Fibroblast of upper back skin (primary cell): ENCODE results near the gene ADGRF1.
"Not testable (repeated sequence)": the region's sequence is repeated elsewhere in the genome, so short reads cannot be mapped to it uniquely, and the experiment has no call there.

ENCODE experiments used
- DNase-seq: peaks from one replicate; pipeline ENCODE4 v3.0.0-alpha.2; 2013

Gene ADGRF1

DNA sequence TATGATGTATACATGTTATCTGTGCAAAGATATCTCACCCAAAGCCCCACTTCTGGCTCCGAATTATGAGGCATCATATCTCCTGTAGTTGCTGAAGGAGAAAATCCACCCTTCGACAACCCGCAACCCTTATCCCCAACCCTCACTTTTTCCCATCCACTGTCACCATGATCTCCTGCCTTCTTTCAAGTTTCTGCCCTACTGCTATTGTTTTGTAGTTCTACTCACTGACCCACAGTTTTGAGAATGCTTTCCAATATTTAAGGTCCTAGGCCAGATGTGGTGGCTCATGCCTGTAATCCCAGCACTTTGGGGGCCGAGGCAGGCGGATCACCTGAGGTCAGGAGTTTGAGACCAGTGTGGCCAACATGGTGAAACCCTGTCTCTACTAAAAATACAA lies 22.2 kb downstream of the ADGRF1 start:
- no peak for DNase-seq

GRCh38 chr6:47016909-47017308 lies 25.2 kb downstream of the ADGRF1 start:
- no peak for DNase-seq

DNA sequence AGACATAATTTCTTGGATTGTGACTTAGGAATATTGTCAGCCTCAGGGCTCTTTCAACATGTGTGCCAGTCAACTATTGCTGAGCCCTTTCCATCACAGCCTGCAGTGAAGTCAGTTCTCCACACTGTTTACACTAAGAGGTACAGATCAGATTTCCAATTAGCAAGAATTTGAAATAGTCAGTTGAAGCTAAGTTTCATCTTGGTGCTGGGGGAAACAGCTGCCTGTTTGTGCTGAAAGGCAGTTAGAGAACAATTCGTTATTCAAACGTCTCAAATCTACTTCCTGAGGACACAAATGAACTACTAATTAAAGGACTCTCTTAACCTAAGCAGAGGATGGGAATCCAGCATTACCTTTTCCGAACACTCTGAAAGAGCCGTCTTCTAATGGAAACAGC lies 25.9 kb downstream of the ADGRF1 start:
- no peak for DNase-seq

DNA sequence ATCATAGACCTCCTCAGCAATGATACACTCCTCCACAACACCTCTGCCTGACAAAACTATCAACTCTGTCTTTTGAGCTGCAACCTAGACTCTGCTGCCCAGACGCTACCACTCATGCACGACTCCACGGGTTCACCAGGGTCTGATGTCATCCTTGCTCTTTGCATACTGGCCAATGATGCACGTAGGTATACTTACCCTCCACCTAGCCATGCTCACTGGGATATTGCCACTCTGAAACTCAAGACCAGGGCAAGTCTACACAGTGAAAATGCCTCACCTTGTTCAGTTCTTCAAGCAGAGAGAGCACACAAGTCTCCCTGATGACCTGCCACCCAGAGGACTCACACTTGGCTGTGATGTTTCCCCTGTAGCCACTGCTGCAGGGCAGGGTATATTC lies 27.7 kb downstream of the ADGRF1 start:
- DNase-seq = no peak

- no peak for DNase-seq
Measured at GRCh38 chr6:47009583-47009982, 32.5 kb downstream of the ADGRF1 start.

DNA sequence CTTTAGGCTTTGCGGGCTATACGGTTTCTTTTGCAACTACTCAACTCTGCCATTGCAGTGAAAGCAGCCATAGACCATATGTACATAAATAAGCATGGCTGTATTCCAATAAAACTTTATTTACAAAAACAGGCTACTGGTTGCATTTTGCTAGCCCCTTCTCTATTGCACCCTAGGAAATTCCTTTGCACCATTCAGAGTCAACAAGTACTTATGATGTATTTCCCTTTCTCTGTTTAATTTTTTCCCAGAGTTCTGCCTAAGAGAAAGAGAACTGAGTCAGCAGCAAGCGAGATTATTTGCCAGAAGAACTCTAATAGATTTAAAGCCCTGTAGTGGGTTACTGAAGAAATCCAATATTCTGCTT lies 33.8 kb downstream of the ADGRF1 start:
- DNase-seq = no peak

DNA sequence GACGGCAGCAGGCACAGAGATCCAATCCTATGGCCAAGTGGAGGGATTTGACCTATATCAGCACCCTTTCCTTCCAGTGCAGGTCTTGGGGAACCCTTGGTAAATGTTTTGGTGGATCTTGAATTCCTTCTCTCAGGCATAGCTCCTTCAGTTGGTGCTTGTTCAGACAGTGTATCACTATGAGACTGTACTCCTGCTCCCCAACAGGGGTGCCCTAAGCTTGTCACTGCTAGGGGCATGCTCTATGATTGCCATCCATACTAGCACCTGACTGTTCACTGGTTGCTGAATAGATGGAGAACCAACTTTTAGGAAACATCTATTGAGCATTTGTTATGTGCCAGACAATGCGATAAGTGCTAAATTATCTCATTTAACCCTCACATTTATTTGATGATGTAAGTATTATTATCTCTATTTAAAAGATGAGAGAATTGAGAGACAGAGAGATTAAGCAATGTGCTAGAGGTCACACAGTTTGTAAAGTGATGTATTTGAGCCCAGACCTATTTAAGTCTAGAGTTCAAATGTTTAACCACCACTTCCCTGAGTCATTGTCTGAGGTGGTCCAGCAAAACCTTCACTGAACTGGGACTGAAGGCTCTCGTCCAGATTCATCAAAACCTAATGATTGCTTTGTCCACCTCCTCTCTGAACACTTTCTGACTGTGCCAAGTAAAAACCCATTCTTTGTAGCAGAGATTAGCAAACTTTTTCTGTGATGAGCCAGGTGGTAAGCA lies 34.3 kb downstream of the ADGRF1 start:
- no peak for DNase-seq

DNA sequence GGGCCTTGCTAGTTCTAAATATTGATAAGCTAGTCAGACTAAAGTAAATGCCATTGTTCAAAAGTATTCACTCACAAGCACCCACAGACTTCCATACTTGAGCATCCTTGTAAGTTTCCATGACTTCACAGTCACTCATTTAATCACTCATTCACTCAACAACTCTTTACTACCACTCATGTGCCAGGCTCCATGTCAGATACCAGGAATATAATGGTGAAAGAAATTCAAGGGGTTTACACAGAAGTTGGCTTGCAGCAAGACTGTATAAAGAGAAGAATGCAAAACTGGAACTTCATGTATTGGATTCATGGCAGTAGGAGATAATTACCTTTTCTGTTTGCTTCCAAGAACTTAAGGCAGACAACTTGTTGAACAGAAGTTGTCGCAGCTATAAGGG lies 36.6 kb downstream of the ADGRF1 start:
- no peak for DNase-seq

- no peak for DNase-seq
Measured at GRCh38 chr6:47004463-47004862, 37.7 kb downstream of the ADGRF1 start.

DNA sequence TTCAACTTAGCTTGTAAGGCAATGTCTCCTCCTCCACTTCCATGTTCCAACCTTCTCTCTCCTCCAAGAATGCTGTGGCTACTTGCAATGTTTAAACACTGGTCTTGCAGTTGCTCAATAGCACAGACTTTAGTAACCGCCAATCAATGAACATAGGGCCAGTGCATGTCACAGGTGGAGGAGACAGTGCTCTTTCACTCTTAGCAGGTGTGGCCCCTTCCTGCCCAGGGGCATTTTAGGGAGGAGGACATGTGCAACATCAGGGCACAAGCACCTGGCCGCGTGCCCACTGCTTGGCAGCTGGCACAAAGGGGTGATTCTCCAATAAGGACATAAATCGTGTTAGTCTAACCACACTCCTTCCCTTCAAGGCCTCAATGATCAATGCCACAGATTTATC lies 41.3 kb downstream of the ADGRF1 start:
- DNase-seq = no peak

- DNase-seq = peak; percentile 38
Measured at GRCh38 chr6:46998436-46999017, 43.6 kb downstream of the ADGRF1 start.

GRCh38 chr6:46997646-46998045 lies 44.5 kb downstream of the ADGRF1 start:
- DNase-seq = no peak

- no peak for DNase-seq
Measured at GRCh38 chr6:46996860-46997641, 45.1 kb downstream of the ADGRF1 start.

- no peak for DNase-seq
Measured at GRCh38 chr6:46994933-46995332, 47.2 kb downstream of the ADGRF1 start.

GRCh38 chr6:46993846-46994245 lies 48.3 kb downstream of the ADGRF1 start:
- peak; percentile 79 for DNase-seq

DNA sequence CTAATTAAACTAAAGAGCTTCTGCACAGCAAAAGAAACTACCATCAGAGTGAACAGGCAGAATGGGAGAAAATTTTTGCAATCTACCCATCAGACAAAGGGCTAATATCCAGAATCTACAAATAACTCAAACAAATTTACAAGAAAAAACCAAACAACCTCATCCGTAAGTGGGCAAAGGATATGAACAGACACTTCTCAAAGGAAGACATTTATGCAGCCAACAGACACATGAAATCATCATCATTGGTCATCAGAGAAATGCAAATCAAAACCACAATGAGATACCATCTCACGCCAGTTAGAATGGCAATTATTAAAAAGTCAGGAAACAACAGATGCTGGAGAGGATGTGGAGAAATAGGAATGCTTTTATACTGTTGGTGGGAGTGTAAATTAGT lies 49.7 kb downstream of the ADGRF1 start:
- DNase-seq = not testable (repeated sequence)

- peak; percentile 52 for DNase-seq
Measured at GRCh38 chr6:46990818-46991510, 51.2 kb downstream of the ADGRF1 start.

DNA sequence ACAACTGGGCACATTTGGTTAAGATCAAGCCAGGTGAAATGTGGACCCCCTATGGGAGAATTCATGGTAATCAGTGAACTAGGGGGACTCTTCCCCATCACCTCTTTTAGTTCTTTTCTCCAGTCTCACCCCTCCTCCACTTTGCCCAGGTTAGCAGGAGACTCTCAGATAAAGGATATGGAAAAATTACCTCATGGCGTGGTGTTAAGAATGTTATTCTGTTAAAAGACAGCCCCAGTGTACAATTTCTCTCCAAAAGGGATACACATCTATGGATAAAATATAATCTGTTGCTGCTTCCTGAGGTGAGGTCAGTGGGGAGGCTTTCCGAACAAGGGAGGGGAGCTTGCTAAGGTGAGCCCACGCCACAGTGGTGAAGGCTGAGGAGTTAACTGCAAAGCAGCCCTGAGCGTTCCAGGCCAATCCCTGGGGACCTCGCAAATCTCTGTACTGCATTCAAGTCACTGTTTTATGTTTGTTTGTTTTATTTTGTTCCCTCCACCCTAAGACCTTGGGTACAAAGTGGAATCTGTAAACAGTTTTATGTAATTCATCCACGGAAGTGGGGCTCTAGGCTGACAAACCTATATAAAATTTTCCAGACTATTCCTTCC lies 52.0 kb downstream of the ADGRF1 start:
- DNase-seq = no peak

DNA sequence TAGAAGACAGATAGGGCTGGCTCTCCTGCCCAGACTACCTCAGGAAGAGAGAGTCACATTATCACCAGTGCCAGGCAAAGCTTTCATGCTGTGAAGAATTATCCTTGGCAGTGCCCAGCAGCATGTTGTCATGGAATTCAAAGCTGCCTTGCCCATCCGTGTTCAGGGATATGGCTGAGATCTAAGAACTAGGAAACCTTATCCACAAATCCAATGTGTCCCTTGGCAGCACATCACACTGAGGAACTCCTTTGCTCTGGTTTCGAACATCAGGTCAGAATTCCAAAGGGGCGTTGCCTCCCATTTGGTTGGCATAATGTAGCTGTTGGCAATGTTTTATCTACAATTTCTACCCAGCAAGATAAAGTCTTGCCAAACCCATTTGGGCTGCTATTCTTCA lies 52.7 kb downstream of the ADGRF1 start:
- no peak for DNase-seq

GRCh38 chr6:46985943-46986342 lies 56.2 kb downstream of the ADGRF1 start:
- peak; percentile 17 for DNase-seq

GRCh38 chr6:46983007-46983411 lies 59.1 kb downstream of the ADGRF1 start:
- DNase-seq = no peak

- DNase-seq = no peak
Measured at GRCh38 chr6:46979206-46979605, 62.9 kb downstream of the ADGRF1 start.

GRCh38 chr6:46974786-46975185 lies 67.3 kb downstream of the ADGRF1 start:
- DNase-seq = no peak
